ENCODE data around the gene EFR3B. TPM values are rescaled to one million over a fixed set of nuclear protein-coding genes. Genes with fewer than 3 reads are reported as not detected.

EFR3B gene
- polyA plus RNA-seq, 1 of the 3 experiments (the other 2 are of a cell fraction) = 1.5 TPM

GRCh38 chr2:25168256-25169072, 126.6 kb downstream of the EFR3B start, which contains the start of gene POMC:
Gene POMC, minus strand, starts transcription at chr2:25168580. Its CDS starts 3,808 bp downstream, at chr2:25164772.
- H3F3A ChIP-seq (replicated peaks; ENCODE audit: insufficient read depth) = no peaks in the 10 kb centered on the region
- no peaks in the 10 kb centered on the region for H3K36me3 ChIP-seq (replicated peaks in 1 of 2; ENCODE audit: control insufficient read depth in 1 of 2, insufficient read depth in 2 of 2, low read length in 1 of 2)
- H3K27me3 ChIP-seq (ENCODE audit: insufficient read depth) = peaks cover 37% of the 10 kb centered on the region
- DNase-seq = peak; percentile 82
- H2AFZ ChIP-seq (ENCODE audit: low read depth) = peak within 1 kb of the TSS; percentile 70; the same call in 1 of the 2 replicates
- peaks cover 0 to 8% of the 10 kb centered on the region in 2 experiments; a peak in 1 of 4 replicates for H3K4me1 ChIP-seq (ENCODE audit: control insufficient read depth in 1 of 2, insufficient read depth in 2 of 2, low read depth in 1 of 2, low read length in 1 of 2)
- H3K4me2 ChIP-seq = peak within 1 kb of the TSS; percentile 92
- no peaks in the 10 kb centered on the region for H3K9me3 ChIP-seq
- no peak within 1 kb of the TSS for H3K9ac ChIP-seq
- WGBS (ENCODE audit: low lambda C conversion rate) = 26% methylated on average over 49 of the region's 75 CpGs
- TF ChIP-seq CHD2 (IDR thresholded peaks at IDR 0.05; ENCODE audit: low read length, partially characterized antibody) = no peak
- TF ChIP-seq, protein P1, sequence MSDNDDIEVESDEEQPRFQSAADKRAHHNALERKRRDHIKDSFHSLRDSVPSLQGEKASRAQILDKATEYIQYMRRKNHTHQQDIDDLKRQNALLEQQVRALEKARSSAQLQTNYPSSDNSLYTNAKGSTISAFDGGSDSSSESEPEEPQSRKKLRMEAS (IDR thresholded peaks at IDR 0.05; ENCODE audit: low read depth) = no peak
- TF ChIP-seq POLR2AphosphoS5 (IDR thresholded peaks at IDR 0.05; ENCODE audit: low read depth, low read length) = no peak
- no peak for TF ChIP-seq TEAD4 (IDR thresholded peaks at IDR 0.05; ENCODE audit: borderline replicate concordance, insufficient read depth)
- no peak for TF ChIP-seq SIN3A (IDR thresholded peaks at IDR 0.05; ENCODE audit: borderline replicate concordance, low read depth, low read length)
- TF ChIP-seq ZBTB33 (IDR thresholded peaks at IDR 0.05; ENCODE audit: borderline replicate concordance, low read depth) = no peak
- TF ChIP-seq SMC3 (IDR thresholded peaks at IDR 0.05; ENCODE audit: low read depth, low read length) = no peak
- TF ChIP-seq RFX5 (IDR thresholded peaks at IDR 0.05; ENCODE audit: low read length) = no peak
- TF ChIP-seq TCF12 (IDR thresholded peaks at IDR 0.05) = no peak
- no peak for TF ChIP-seq GABPA (IDR thresholded peaks at IDR 0.05; ENCODE audit: low read depth)
- TF ChIP-seq MXI1 (IDR thresholded peaks at IDR 0.05; ENCODE audit: low read depth, low read length) = no peak
- TF ChIP-seq FOXM1 (IDR thresholded peaks at IDR 0.05; ENCODE audit: low read depth) = no peak
- TF ChIP-seq ELF1 (IDR thresholded peaks at IDR 0.05) = no peak
- TF ChIP-seq FOXJ3 (CRISPR knock-in tag; IDR thresholded peaks at IDR 0.05) = no peak
- TF ChIP-seq TAF1 (IDR thresholded peaks at IDR 0.05; ENCODE audit: borderline replicate concordance, low read depth, low read length) = no peak
- TF ChIP-seq EP300 (IDR thresholded peaks at IDR 0.05; ENCODE audit: borderline replicate concordance in 1 of 2, low read depth in 1 of 2, low read length in 1 of 2) = no peak
- TF ChIP-seq FOSL2 (IDR thresholded peaks at IDR 0.05; ENCODE audit: borderline replicate concordance, low read depth) = no peak
- no peak for TF ChIP-seq PBX3 (IDR thresholded peaks at IDR 0.05)
- TF ChIP-seq RCOR1 (IDR thresholded peaks at IDR 0.05; ENCODE audit: low read length) = no peak
- ChIA-PET POLR2A (no interaction called here), CTCF (interaction anchor here (0.8 to 8.5 kb wide), 5 partner anchors 8 to 193 kb away, joined by 3 to 121 read pairs (median 5); no protein-coding TSS in a partner anchor)
- H4K20me1 ChIP-seq (ENCODE audit: insufficient read depth) = no peaks in the 10 kb centered on the region
- no peaks in the 10 kb centered on the region for H3K79me2 ChIP-seq (ENCODE audit: insufficient read depth)
- H3K27ac ChIP-seq (ENCODE audit: low read depth in 2 of 2, low read length in 1 of 2) = no peak within 1 kb of the TSS
- H3K9me2 ChIP-seq = no peaks in the 10 kb centered on the region
- peak within 1 kb of the TSS; percentile 47 to 56 for H3K4me3 ChIP-seq (ENCODE audit: low read depth in 2 of 2, low read length in 1 of 2)

Data from SK-N-SH (cell line).